Fibroblast of lung (primary cell): Measurements from ENCODE around the gene FRMD4A.

ENCODE experiments used
- EZH2 ChIP-seq: IDR thresholded peaks from 2 replicates; pipeline ENCODE4 v1.5.1; 2012; ENCODE audit warnings: low read length, control low read depth, mild to moderate bottlenecking; ENCODE audit errors: missing control alignments
- TF ChIP-seq, protein P1 (sequence below), 2 donors: IDR thresholded peaks in 1 of 2; conservative IDR thresholded peaks in 1 of 2; 1 replicate in 1 of 2; 2 replicates in 1 of 2; pipeline ENCODE4 v1.5.1; 2011 to 2012; ENCODE audit warnings: low read length in 2 of 2, control low read depth in 1 of 2, inconsistent platforms in 1 of 2, low read depth in 1 of 2, mild to moderate bottlenecking in 1 of 2

DNA sequence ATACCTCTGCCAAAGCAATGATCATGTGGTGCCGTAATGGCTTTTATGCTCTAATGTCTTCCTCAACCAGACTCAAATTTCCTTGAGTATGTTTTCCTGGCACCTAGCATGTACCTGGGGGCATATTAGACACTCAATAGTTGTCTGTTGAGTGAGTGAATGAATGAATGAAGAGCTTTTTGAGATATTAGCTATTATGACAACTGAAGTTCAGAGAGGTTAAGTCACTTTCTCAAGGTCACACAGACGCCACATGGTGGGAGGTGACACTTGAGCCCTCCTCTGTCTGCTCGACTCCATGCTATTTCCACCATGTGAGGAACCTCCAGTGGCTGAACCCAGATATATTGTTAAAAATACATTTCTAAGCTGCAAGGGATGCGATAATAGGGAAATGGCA is 611.9 kb downstream of the FRMD4A start:
- TF ChIP-seq, protein P1, sequence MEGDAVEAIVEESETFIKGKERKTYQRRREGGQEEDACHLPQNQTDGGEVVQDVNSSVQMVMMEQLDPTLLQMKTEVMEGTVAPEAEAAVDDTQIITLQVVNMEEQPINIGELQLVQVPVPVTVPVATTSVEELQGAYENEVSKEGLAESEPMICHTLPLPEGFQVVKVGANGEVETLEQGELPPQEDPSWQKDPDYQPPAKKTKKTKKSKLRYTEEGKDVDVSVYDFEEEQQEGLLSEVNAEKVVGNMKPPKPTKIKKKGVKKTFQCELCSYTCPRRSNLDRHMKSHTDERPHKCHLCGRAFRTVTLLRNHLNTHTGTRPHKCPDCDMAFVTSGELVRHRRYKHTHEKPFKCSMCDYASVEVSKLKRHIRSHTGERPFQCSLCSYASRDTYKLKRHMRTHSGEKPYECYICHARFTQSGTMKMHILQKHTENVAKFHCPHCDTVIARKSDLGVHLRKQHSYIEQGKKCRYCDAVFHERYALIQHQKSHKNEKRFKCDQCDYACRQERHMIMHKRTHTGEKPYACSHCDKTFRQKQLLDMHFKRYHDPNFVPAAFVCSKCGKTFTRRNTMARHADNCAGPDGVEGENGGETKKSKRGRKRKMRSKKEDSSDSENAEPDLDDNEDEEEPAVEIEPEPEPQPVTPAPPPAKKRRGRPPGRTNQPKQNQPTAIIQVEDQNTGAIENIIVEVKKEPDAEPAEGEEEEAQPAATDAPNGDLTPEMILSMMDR (conservative IDR thresholded peaks at IDR 0.05 in 1 of 2, IDR thresholded peaks at IDR 0.05 in 1 of 2; ENCODE audit: low read depth in 1 of 2, low read length in 2 of 2), result no peak
- TF ChIP-seq EZH2, result no peak
